Measurements from ENCODE around the gene ITGAE. TPM values are rescaled to one million over a fixed set of nuclear protein-coding genes. Genes with fewer than 3 reads are reported as not detected.

ITGAE gene
- total RNA-seq, 1 donor from 2014 or later, result 23.5 TPM

- no peak for DNase-seq (ENCODE audit: low read depth, low spot score)
Measured at GRCh38 chr17:3817851-3818605, 17.0 kb upstream of the ITGAE start.

GRCh38 chr17:3815925-3816324 is 14.9 kb upstream of the ITGAE start:
- no peak for DNase-seq (ENCODE audit: low read depth, low spot score)

- DNase-seq (ENCODE audit: low read depth, low spot score), result no peak
Measured at GRCh38 chr17:3815122-3815521, 14.1 kb upstream of the ITGAE start.

GRCh38 chr17:3814361-3814760 is 13.4 kb upstream of the ITGAE start:
- no peak for DNase-seq (ENCODE audit: low read depth, low spot score)

DNA sequence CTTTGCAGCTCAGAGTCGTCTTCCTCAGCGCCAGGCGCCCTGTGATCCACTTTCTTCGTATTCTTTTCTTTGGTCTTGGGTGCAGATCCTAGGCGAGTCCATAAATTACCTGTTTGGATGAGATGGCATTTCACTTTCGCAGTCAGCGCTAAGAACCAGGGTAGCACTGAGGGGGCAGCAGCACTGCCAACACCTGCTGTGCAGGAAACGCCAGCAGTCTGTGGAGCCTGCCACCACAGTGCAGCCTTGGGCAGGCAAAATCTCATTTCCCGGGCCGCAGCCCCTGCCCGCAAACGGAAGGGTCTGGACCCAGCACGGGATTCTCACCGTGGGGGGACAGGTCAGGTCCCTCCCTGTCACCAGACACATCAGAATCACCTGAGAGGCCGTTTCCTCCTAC is 12.2 kb upstream of the ITGAE start:
- DNase-seq (ENCODE audit: low read depth, low spot score), result no peak

GRCh38 chr17:3812771-3813170 is 11.8 kb upstream of the ITGAE start:
- DNase-seq (ENCODE audit: low read depth, low spot score), result no peak

DNA sequence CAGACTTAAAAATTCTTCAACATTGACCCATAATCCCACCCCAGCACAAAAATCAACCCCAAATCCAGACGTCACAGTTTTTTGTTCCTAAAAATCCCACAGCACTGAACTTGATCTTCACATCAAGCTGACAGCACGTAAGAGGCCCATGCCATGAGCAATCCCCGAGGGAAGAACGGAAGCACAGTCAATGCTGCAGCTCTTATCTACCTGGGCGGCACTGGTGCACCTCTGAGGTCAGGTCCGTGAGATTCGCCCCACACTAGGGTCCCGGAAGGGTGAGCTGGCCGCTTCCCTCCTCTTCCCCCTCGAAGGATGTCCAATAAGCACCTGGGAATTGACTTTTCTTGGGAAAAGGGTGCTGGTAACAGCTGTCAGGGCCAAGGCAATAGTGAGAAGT is 11.3 kb upstream of the ITGAE start:
- DNase-seq (ENCODE audit: low read depth, low spot score), result no peak

- no peak for DNase-seq (ENCODE audit: low read depth, low spot score)
Measured at GRCh38 chr17:3810019-3810418, 9.0 kb upstream of the ITGAE start.

DNA sequence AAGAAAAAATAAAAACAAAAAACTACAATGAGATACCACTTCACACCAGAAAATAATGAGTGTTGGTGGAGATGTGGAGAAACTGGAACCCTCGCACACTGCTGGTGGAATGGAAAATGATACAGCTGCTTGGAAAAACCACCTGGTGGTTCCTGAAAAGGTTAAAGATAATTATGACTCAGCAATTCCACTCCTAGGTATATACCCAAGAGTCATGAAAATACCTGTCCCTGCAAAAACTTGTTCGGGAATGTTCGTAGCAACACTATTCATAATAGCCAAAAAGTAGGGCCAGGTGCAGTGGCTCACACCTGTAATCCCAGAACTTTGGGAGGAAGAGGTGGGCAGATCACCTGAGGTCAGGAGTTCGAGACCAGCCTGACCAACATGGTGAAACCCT is 8.1 kb upstream of the ITGAE start:
- DNase-seq (ENCODE audit: low read depth, low spot score), result no peak

DNA sequence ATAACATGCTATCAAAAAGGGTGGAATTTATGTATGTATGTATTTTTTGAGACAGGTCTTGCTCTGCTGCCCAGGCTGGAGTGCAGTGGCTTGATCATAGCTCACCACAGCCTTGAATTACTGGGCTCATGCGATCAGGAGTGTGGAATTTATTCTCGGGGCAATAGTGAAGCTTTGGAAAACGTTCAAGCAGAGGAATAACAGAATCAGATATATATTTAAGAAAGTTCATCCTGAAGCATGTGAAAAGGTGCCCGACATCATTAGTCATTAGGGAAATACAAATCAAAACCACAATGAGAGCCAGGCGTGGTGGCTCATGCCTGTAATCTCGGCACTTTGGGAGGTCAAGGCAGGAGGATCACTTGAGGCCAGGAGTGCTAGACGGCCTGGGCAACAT is 7.7 kb upstream of the ITGAE start:
- DNase-seq (ENCODE audit: low read depth, low spot score), result no peak

GRCh38 chr17:3805581-3805980 is 4.6 kb upstream of the ITGAE start:
- DNase-seq (ENCODE audit: low read depth, low spot score), result no peak

DNA sequence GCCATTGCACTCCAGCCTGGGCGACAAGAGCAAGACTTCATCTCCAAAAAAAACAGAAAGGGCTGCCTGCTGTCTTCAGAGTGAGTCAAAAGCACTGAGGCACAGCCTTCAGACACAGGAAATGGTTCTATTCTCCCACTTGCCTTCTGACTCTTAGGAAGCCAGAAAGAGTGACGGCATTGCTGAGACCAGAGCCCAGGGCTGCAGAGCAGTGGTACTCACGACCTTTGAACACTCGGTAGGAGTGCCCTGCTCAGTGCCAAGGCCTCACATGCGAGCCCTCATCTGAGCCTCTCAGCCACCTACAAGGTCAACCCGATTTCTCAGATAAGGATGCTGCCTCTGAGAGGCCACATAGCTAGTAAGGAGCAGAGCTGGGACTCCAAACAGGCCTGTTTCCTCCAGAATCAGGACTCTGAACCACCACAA is 3.5 kb upstream of the ITGAE start:
- DNase-seq (ENCODE audit: low read depth, low spot score), result no peak

- no peak for DNase-seq (ENCODE audit: low read depth, low spot score)
Measured at GRCh38 chr17:3803308-3803640, 2.3 kb upstream of the ITGAE start.

DNA sequence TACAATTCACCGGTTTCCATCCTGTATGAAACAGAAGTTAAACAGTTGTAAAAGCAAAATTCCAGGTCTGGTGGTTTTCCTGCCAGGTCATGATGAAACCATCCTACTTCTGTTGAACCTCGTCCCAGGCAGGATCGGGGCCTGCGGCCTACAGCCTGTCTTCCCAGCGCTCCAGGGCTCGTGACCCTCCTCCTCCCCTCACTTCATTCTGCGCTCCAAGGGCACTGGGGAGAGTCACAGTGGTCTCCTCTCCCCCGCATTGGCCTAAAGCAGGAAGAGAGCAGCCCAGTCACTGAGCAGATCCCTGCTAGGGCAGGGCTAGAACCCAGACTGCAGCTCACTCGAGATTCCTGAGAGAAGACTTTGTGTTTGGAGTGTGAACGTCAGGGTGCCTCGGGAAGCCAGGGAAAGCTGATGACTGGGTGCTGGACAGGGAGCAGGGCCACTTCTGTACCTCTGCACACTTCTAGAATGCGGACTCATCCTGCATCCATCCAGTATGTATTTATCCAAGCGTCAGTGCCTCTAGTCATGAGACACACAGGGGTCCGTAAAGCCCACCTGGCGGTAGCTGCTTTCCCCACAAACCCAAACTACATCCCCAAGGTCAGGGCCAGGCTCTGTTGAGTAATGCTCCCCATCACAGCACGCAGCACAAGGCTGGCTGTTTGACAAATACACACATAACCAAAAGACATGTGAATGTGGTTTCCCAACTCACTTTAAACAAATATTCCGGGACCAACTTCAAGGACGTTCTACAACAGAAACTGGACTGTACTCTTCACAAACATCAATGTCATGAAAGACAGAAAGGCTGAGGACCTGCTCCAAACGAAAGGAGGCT is 1.7 kb upstream of the ITGAE start:
- DNase-seq (ENCODE audit: low read depth, low spot score), result no peak

DNA sequence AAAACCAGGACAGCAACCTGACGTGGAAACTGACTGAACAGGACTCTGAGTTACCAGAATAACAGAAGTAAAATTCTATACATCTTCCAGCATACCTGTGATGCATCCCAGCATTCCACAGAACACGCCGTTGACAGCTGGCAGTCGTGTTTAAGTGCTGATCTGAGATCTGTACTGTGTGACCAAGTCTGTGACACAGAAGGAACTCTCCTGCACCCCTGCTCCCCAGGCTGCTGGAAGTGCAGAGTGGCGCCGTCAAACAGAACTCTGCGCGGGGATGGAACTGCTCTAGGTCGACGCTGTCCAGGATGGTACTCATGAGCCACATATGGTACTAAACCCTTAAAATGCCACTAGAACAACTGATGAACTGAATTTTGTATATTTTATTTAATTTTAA is 804 bp upstream of the ITGAE start:
- no peak for DNase-seq (ENCODE audit: low read depth, low spot score)

DNA sequence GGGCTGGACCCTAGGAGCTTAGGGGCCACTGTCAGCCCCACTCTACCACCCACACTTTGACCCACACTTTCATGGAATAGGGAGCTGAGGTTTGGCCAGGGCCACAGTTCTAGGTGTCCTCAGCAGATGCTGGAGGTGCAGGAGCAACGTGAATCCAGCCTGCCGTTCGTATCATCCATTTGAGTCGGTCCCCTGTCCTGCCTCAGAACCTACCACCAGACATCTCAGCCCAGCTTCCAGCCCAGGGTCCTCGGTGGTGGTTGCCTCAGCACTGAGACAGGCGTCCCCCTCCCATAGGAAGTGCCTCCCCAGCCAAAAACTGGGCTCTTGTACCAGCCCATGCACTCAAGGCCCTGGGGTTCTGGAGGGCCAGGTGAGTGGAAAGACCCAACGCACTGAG is 359 bp upstream of the ITGAE start:
- no peak for DNase-seq (ENCODE audit: low read depth, low spot score)

DNA sequence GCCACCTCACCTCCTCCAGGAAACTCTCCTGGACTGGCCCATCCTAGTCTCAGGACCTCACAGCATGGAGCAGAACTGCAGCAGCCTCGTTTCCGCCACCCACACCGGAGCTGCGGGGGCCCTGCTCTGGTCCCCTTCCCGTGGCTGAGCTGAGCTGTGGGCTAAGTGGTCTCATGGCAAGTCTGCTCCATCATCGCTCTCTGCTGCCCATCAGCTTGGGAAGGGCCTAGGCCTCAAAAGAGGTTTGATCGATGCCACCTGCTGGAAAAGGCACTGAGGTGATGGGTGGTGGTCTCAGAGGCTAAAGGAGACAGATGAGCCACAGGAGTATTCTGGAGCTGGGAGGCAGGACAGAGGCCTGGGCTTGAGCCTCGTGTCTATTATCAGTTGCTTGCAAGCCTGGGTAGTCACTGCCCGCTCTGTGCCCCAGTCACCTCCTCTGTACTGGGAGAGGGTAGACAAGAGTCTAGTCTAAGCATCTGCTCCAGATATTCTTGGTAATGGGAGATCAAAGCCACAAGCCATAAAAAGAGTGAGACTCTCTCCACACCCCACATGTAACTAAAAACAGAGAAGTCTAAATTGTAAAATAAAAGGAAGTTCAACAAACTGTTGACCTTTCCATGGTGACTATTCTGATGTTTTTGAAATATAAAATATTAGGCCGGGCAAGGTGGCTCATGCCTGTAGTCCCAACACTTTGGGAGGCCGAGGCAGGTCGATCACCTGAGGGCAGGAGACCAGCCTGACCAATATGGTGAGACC is 1.6 kb downstream of the ITGAE start:
- no peak for DNase-seq (ENCODE audit: low read depth, low spot score)

- DNase-seq (ENCODE audit: low read depth, low spot score), result no peak
Measured at GRCh38 chr17:3798273-3799180, 2.5 kb downstream of the ITGAE start.

DNA sequence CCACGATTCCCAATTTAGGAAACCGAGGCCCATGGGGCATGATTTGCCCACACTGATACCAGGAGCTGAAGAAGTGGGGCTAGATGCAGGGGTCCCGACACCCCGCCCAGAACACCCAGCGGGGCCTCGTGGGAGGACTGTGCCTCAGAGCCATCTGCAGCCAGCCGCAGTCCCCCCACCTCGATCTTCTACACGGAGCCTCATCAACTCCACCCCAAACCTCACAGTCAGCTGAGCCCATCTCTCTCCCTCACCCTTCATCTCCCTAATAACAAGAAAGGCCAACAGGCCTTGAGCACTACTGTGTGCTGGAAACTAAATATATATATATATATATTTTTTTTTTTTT is 4.2 kb downstream of the ITGAE start:
- no peak for DNase-seq (ENCODE audit: low read depth, low spot score)

DNA sequence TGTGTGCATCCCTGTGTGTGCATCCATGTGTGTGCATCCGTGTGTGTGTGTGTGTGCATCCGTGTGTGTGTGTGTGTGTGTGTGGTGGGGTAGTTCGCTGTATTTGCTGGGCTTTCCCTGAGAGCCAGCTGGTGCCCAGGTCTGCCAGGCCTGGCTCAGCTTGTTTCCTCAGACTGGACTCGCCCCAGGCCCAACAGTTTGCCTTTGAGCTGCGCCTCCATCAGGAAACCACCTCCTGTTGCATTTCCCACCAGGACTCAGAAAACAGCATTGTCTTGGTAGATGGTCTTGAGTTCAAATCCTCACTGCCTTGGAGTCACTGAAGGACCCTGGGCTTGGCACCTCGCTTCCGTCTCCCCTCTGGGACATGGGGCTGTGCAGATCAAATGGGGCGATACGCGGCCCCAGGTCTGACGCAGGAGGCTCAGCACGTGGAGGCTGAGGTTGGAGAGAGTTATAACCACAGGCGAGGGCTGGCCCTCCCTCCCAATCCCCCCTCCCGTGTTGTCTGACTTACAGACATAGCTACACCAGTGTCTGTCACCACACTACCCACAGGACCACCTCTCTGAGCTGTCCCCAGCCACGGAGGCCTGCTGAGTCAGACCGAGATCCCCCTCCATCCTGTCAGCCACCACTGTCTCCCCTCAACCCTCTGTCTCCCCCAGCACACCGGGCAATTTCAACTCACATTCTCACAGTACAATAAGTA is 4.7 kb downstream of the ITGAE start:
- no peak for DNase-seq (ENCODE audit: low read depth, low spot score)
